Neural progenitor cell (in vitro differentiated cells): ENCODE measurements around the gene SDK2.

Experiments
- CTCF ChIP-seq: fragments of 200-600 bp; sonication (generic); IDR thresholded peaks from 2 replicates; pipeline ENCODE4 v1.5.1; 2017; ENCODE audit warnings: antibody characterized with exemption, mild to moderate bottlenecking
- EZH2phosphoT487 ChIP-seq: fragments of 200-600 bp; sonication (generic); IDR thresholded peaks from 2 replicates; pipeline ENCODE4 v1.6.1; 2017; ENCODE audit warnings: antibody characterized with exemption

DNA sequence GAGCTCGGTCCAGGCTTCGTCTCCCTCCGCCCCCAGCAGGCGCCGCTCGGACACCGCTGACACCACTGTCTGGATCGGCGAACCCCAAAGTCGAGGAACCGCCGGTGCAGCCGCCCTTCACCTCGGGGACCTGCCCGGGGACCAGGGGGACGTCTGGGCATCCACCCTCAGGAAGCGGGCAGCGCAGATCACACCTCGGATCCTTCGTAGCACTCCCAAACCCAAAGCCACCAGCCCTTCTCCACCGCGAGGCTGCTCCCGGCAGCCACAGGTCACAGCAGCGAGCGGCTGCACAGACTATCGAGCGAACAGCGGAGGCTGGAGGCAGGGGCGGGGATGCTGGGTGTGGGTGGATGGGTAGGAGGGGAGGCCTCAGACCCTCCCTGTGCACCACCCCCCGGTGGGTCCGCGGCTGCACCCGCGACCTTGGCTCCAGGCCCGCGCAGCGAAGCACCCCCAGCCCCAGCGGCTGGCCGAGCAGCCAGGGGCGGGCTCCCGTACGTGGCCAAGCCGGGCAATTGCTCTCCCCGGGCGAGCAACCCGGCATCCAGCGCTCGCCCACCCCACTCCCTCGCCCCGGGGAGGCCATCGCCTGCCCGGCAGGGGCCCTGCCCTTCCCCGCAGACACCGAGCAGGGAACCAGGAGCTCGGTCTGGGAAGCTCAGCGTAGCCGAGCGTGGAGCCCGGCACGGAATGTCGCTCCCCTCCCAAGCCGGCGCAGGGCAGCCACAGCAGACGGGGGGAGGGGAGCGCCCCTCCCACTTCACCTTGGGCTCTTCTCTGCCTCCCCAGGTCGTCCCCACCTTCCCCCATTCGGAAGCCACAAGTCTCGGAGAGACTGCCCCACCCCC, 1.0 kb downstream of the SDK2 start:
- TF ChIP-seq EZH2phosphoT487 (no peak), CTCF (peak; percentile 21)
